HepG2 (cell line): ENCODE measurements around the gene PTPRCAP. TPM values are rescaled to one million over a fixed set of nuclear protein-coding genes. Genes with fewer than 3 reads are reported as not detected.

ENCODE experiments used
- CCDC6 ChIP-seq: sonication (generic); formaldehyde crosslinking; IDR thresholded peaks from 2 replicates; pipeline ENCODE4 v1.8.1; 2022; ENCODE audit warnings: mild to moderate bottlenecking, missing genetic modification reagents, moderate library complexity
- ERF ChIP-seq: IDR thresholded peaks from 2 replicates; pipeline ENCODE4 v1.6.1; 2018; ENCODE audit warnings: missing biosample characterization, missing genetic modification reagents
- IRF2 ChIP-seq: IDR thresholded peaks from 2 replicates; pipeline ENCODE4 v1.6.1; 2018; ENCODE audit warnings: missing genetic modification reagents, missing compliant biosample characterization
- PITX1 ChIP-seq: sonication (generic); formaldehyde crosslinking; IDR thresholded peaks from 2 replicates; pipeline ENCODE4 v1.5.1; 2020; ENCODE audit warnings: mild to moderate bottlenecking, missing genetic modification reagents
- SUZ12 ChIP-seq: fragments of 150-350 bp; IDR thresholded peaks from 2 replicates; pipeline ENCODE4 v1.6.1; 2014; ENCODE audit warnings: low read depth, low read length
- ZNF232 ChIP-seq: sonication (generic); formaldehyde crosslinking; IDR thresholded peaks from 2 replicates; pipeline ENCODE4 v1.4.0; 2020; ENCODE audit warnings: missing genetic modification reagents, borderline replicate concordance
- ZNF296 ChIP-seq: sonication (generic); formaldehyde crosslinking; conservative IDR thresholded peaks from 2 replicates; pipeline ENCODE4 v1.5.0; 2020; ENCODE audit warnings: mild to moderate bottlenecking, missing genetic modification reagents
- ZNF383 ChIP-seq: sonication (generic); formaldehyde crosslinking; IDR thresholded peaks from 2 replicates; pipeline ENCODE4 v1.4.0; 2020; ENCODE audit warnings: missing genetic modification reagents, mild to moderate bottlenecking, borderline replicate concordance
- ZNF619 ChIP-seq: sonication (generic); formaldehyde crosslinking; IDR thresholded peaks from 2 replicates; pipeline ENCODE4 v1.4.0; 2020; ENCODE audit warnings: mild to moderate bottlenecking, missing genetic modification reagents
- polyA plus RNA-seq, 8 experiments: library from polyadenylated mRNA; depleted of rRNA in 3 of 8; stranded (reverse) in 7 of 8; unstranded in 1 of 8; fragments of >200 nt; fragmentation: Illumina TruSeq in 4 of 8; extraction: Trizol in 4 of 8; gene quantifications; 2 replicates each; pipeline versions ENCODE4 v1.2.1 to v1.2.3, GENCODE V29; 2011 to 2016; ENCODE audit warnings: low read depth in 4 of 8, missing spikeins in 1 of 8, mixed read lengths in 1 of 8; ENCODE audit not compliant: insufficient read depth in 1 of 8
- total RNA-seq, 5 experiments: library from RNA; depleted of rRNA; stranded (reverse); fragments of >200 nt; fragmentation: Illumina TruSeq; extraction: Trizol; gene quantifications; 2 replicates each; pipeline ENCODE4 v1.2.3, GENCODE V29; 2016; ENCODE audit warnings: low read depth in 1 of 5
- TF ChIP-seq, protein P1 (sequence below), 2 experiments: fragments of 450-650 bp in 1 of 2; sonication (generic) in 1 of 2; formaldehyde crosslinking in 1 of 2; IDR thresholded peaks; 2 replicates each; pipeline versions ENCODE4 v1.6.1 to v1.8.0; 2016 to 2022; ENCODE audit warnings: antibody characterized with exemption in 1 of 2, mild to moderate bottlenecking in 1 of 2, missing genetic modification reagents in 1 of 2
- TF ChIP-seq, protein P2 (sequence below): sonication (generic); formaldehyde crosslinking; IDR thresholded peaks from 2 replicates; pipeline ENCODE4 v1.8.0; 2022; ENCODE audit warnings: mild to moderate bottlenecking, missing genetic modification reagents, moderate library complexity
- TF ChIP-seq, protein P3 (sequence below): sonication (generic); formaldehyde crosslinking; IDR thresholded peaks from 2 replicates; pipeline ENCODE4 v1.5.1; 2020; ENCODE audit warnings: mild to moderate bottlenecking, missing genetic modification reagents

PTPRCAP gene
- total and polyA plus RNA-seq, 2 of the 13 experiments (the other 11 are each of a cell fraction or from before 2014, with no cell fraction given), result 0.60 to 0.70 TPM

DNA sequence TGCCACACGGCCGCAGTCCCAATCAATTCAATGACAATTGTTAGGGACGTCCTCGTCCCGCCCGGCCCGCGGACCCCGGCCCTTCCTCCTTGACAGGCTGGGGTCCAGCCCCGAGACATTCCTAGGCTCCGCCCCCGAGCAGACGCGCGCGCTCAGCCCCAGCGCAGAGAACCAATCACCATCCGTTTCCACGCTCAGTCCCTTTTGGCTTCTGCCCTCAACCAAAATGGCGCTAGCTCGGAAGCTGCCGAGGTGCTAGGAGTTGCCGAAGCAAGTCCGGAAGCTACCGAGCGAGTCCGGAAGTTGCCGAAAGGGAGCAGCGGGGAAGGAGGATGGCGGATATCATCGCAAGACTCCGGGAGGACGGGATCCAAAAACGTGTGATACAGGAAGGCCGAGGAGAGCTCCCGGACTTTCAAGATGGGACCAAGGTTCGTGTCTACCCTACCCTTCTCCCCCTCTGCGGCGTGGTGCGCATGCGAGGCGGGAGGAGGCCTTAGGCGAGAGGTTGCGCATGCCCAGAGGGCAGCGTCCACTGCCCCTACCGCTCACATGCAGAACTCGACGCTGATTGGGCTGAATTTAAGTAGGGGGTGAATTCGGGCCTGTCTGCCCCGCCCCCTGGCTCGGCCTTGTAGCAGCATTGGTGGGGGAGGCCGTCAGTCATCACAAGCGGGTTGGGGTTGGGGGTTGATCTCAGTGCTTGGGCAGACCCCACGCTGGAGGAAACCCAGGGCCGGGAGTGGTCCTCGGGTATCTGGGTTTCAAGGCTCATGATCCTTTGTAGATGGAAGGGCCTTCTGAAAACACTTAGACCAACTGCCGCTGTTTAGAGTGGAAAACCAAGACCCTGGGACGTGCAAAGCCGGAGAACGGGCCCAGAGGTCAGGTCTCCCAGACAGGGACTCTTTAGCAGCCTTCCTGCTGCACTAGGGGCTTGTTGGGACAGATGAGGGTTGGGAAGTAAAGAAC is 45.6 kb upstream of the PTPRCAP start, which contains the start of gene AIP (continued):
- TF ChIP-seq SUZ12 (no peak), ZNF383 (CRISPR knock-in tag) (no peak), ZNF296 (CRISPR knock-in tag) (no peak), PITX1 (CRISPR knock-in tag) (peak; percentile 73), CCDC6 (CRISPR knock-in tag) (peak; percentile 94), IRF2 (CRISPR knock-in tag) (peak; percentile 81), ZNF232 (peak; percentile 91), ZNF619 (CRISPR knock-in tag) (peak; percentile 92), ERF (peak; percentile 91)
- TF ChIP-seq, protein P1, sequence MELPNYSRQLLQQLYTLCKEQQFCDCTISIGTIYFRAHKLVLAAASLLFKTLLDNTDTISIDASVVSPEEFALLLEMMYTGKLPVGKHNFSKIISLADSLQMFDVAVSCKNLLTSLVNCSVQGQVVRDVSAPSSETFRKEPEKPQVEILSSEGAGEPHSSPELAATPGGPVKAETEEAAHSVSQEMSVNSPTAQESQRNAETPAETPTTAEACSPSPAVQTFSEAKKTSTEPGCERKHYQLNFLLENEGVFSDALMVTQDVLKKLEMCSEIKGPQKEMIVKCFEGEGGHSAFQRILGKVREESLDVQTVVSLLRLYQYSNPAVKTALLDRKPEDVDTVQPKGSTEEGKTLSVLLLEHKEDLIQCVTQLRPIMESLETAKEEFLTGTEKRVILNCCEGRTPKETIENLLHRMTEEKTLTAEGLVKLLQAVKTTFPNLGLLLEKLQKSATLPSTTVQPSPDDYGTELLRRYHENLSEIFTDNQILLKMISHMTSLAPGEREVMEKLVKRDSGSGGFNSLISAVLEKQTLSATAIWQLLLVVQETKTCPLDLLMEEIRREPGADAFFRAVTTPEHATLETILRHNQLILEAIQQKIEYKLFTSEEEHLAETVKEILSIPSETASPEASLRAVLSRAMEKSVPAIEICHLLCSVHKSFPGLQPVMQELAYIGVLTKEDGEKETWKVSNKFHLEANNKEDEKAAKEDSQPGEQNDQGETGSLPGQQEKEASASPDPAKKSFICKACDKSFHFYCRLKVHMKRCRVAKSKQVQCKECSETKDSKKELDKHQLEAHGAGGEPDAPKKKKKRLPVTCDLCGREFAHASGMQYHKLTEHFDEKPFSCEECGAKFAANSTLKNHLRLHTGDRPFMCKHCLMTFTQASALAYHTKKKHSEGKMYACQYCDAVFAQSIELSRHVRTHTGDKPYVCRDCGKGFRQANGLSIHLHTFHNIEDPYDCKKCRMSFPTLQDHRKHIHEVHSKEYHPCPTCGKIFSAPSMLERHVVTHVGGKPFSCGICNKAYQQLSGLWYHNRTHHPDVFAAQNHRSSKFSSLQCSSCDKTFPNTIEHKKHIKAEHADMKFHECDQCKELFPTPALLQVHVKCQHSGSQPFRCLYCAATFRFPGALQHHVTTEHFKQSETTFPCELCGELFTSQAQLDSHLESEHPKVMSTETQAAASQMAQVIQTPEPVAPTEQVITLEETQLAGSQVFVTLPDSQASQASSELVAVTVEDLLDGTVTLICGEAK (IDR thresholded peaks at IDR 0.05), result no peak
- TF ChIP-seq, protein P1 (CRISPR knock-in tag; IDR thresholded peaks at IDR 0.05), result peak; percentile 81; the same call in 1 of the 2 replicates
- TF ChIP-seq, protein P2, sequence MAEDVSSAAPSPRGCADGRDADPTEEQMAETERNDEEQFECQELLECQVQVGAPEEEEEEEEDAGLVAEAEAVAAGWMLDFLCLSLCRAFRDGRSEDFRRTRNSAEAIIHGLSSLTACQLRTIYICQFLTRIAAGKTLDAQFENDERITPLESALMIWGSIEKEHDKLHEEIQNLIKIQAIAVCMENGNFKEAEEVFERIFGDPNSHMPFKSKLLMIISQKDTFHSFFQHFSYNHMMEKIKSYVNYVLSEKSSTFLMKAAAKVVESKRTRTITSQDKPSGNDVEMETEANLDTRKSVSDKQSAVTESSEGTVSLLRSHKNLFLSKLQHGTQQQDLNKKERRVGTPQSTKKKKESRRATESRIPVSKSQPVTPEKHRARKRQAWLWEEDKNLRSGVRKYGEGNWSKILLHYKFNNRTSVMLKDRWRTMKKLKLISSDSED (CRISPR knock-in tag), result no peak
- TF ChIP-seq, protein P3, sequence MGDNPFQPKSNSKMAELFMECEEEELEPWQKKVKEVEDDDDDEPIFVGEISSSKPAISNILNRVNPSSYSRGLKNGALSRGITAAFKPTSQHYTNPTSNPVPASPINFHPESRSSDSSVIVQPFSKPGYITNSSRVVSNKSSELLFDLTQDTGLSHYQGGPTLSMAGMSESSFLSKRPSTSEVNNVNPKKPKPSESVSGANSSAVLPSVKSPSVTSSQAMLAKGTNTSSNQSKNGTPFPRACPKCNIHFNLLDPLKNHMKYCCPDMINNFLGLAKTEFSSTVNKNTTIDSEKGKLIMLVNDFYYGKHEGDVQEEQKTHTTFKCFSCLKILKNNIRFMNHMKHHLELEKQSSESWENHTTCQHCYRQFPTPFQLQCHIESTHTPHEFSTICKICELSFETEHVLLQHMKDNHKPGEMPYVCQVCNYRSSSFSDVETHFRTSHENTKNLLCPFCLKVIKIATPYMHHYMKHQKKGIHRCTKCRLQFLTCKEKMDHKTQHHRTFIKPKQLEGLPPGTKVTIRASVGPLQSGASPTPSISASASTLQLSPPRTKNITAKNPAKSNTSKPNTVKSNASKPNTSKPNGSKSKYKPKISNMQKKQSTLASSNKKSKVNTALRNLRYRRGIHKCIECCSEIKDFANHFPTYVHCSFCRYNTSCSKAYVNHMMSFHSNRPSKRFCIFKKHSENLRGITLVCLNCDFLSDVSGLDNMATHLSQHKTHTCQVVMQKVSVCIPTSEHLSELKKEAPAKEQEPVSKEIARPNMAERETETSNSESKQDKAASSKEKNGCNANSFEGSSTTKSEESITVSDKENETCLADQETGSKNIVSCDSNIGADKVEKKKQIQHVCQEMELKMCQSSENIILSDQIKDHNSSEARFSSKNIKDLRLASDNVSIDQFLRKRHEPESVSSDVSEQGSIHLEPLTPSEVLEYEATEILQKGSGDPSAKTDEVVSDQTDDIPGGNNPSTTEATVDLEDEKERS (CRISPR knock-in tag), result peak; percentile 97
